GM18499 (cell line): ENCODE data around the gene C11orf58.

Experiments
- ATAC-seq: cut with Tn5 transposase; IDR thresholded peaks from one replicate; pipeline ENCODE4 v1.9.1; 2021; ENCODE audit warnings: moderate number of reproducible peaks; ENCODE audit not compliant: insufficient read depth, unreplicated experiment

Gene C11orf58

DNA sequence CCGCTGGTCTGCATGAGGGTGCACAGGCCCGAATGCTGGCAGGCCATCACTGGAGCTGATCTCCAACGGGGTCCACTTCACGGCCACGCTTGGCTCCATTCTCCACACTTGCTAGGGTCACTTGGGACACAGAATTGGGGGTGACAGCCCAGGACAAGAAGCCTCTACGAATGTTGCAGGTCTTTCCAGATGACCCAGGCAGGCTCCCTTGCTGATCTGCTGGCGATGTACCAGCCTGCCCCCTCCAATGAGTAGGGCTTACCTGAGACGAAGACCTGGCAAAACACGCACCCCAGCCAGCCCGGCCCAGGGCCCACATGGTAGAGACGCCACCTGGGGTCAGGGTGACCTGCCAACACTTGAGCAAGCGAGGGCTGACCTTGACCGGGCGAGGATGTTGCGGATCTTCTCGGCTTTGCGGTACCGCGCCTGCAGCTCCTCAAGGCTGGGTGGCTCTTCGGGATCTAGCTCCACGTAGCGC, 44.9 kb downstream of the C11orf58 start:
- no peak for ATAC-seq

DNA sequence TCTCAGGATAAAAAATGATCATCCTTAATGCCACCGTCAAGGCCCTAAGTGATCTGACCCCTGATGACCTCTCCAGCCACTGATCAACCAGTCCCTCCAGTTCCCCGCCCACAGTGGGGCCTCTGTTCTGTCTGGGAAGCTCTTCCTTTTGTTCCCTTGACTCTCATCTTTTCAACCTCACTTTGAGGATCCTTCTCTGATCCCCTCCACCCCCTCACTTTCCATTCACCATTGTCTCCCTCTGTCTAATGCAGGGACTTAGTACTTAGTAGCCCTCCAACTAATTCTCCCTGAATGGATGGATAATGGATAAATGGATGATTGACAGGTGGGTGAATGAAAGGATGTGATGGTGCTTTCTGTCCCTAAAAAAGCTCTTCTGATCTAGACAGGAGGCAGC, 45.6 kb downstream of the C11orf58 start:
- no peak for ATAC-seq

DNA sequence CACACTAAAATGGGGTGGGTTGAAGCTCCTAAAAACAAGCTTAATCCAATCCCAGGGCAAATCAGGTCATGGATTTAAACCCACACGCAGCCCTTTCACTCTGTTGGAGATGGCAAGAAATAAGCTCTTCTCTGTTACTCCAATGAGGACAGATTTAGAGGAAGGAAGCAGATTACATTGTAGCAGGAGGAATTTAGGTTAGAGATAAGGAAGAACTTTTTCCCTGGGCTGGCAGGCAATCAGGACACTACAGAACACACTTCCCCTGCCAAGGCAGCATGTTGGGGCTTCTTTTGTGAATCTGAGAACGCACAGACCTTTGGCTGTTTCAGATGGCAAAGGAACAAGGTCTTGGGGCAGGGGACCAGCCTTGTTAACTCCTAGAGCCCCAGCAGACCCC, 46.2 kb downstream of the C11orf58 start:
- ATAC-seq, result no peak

DNA sequence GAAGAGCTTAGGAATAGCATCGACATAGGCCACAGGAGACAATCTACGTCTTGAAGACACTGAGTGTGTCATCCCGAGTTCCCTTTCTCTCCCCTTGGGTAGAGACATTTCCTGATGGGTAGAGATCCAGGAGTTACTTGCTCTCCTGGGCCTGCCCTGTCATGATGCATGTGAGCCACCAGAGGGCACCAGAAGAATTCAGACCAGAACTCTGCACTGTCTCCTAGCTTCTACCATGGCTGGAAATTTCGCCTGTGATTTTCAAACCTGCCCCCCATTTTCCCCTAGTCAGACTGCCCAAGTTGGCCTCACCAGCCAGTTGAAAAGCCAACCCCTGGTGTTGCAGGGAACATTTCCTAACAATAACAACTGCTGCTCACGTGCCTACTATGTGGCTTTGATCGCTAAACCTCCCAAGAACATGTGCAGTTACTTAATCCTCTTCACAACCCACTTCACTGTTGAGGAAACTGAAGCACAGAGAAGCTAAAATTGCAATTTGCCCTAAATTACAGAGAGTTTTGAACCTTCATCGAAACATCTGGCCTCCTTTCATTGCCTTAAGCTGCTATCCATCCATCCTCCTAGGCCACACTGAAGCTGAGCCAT, 47.2 kb downstream of the C11orf58 start:
- peak; percentile 69 for ATAC-seq

DNA sequence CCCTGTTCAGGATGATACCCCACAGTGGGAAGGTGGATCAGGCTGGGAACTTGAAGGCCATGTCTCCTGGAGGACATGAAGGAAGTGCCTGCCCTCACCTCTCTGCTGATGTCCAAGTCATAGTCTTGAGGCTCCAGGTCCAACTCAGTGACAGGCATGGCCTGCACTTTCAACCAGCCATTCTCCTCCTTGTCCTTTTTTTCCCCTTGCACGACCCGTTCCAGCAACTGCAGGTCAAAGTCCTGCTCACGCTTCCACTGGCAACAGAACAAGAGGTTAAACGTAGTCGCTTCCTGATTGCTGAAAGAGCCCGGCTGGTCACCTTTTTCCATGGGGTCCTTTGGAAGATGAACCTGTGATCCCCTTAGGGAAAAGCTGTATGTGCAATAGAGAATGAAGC, 47.7 kb downstream of the C11orf58 start:
- ATAC-seq, result no peak

DNA sequence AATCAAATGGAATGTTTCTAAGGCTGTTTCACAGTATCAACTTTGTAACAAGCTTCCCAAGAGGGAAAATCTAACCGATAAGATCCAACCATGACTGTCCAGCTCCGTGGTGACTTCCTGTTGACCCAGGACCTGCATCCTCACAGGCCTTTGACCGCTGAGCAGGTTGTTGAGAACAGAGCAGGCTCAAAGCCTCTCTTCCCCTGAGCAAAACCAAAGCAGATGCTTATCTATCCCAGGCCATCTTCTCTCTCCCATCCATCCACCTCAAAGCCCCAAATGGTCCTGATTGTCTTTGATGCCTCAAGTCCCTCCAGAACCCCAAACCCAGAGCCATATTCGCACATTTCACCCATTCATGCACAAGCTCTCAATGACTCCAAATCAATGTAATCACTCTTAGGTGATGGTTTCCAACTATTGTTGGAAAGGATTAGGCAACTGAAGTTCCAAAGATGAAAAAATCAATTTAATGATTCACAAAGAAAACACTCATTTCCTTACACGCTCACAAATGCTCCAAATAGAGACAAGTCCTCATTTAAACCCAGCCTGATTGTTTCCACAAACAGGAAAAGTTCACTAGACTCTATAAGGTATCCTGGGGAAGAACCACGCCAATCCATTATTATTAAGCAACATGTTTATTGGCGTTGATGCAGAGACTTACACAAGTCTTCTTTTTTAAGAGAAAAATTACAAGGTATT, 48.7 kb downstream of the C11orf58 start:
- ATAC-seq, result no peak

DNA sequence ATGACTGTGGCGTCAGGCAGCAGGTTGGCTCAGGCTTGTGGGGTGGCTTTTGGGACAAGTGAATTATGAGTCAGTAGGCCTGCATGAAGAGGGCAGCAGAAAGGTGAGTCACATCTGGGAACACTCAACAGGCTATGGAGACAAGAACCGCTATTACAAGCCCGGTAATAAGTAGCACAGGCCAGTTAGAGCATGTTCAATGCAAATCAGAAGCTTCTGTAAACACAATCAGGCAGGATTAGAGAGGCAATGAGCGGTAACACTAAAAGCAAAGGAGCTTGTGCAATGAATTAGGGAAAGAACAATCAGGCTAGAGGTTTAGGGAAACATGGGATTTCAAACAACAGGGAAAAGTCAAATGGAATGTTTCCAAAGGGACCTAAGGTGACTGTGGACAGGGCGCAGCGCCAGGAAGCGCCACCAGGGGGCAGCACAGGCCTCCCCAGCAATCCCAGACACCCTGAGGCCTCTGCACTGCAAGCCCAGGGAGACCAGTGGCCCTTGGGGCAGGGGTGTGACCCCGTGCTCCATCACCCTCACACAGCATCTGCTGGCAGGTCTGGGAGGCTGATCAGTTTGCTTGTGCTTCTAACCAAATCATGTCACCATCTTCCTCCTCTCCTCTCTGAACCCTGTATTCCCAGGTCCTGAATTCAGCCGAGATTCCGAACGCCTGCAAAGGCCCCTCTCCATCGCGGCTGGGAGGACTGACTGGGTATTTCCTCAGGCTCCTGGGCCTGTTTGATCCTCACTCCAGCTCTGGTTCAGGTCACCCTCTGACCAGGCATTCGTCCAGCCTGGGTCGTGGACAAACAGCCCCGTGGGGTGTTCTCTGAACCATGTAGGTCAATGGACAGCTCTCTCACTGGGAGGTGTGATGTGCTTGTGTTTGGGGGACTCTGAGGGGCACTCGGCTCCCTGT, 50.0 kb downstream of the C11orf58 start:
- no peak for ATAC-seq

DNA sequence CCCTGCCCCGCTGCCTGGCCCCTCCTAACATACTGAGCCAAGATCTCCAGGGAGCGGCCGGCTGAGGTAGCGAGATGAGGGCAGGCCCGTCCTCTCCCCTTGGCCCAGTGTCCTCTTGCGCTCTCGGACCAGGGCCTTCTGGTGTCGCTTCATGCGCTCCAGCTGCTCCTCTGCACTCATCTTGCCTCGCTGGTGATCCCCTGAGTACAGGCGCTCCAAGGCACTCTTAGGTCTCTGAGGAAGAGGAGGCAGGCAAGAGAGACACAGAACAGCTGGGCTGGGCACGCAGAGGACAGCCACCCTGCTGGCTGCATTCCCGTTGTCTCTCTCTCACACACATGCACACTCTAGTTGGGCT, 50.6 kb downstream of the C11orf58 start:
- ATAC-seq, result no peak

DNA sequence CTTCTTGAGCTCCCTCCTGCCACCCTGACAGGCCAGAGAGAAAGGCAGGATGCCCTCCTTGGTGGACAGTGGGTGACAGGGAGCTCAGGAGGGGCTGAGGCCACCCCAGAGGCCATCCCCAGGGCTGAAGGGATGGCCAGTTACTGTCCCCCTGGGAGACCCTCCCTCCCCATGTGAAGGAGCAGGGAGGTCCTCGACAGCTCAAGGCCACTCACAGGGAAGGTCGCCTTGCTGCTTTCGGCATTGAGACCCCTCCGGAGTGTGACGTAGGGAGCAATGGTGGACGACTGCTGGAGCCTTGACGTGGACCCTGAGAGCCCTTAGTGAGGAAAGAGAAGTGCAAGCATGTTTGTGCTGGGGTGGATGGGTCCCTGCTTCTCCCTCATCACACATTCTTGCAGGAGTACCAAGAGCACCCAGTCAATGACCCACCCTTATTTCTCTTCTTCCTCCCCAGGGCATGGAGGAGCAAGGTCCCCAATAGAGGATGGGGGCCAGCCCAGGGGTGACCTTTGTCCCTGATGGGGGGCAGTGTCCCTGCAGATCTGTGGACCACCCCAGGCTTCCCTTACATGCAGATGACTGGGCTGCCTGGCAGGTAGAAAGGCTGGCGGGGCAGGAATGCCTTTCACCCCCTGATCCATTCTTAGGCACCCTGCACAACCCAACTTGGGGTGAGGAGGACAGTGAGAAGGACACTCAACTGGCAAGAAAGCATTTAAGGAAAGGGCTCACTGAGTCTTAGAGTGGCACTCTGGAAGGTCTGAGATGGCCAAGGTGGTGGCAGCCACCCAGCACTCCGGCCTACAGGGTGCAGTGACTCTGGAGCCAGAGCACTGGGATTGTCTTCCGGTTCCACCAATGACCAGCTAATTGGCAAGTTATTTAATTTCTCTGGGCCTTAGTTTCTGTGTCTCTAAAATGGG, 51.4 kb downstream of the C11orf58 start:
- ATAC-seq, result no peak

DNA sequence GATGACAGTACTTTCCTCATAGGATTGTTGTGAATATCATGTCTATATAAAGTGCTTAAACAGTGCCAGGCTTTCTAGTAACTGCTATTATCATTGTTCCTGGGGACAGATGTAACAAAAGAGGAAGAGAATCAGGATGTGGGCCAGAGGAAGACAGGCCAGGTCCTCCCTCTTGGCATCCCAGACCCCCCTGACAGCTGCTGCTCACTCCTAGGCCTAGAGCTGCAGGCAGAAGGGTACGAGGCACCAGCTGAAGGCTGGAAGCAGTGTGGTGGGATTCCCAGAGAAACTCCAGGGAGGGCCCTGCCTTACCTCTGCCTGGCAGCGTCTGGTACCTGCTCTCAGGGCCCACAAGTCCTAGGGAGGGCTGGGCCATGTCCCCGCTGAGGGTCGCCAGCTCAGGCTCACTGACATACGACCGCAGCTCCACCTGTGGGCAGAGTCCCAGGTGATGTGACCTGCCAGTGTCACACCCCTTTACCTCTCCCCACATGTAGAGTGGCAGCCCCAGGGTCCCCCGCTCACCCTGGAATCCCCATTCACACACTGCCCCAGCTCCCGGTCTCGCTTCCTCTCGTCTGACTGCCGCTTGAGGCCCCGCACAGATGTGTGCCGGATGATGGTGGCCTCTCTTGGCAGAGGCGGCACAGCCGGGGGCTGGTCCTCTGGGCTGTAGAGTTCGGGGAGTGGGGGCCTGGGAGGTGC, 52.2 kb downstream of the C11orf58 start:
- no peak for ATAC-seq

DNA sequence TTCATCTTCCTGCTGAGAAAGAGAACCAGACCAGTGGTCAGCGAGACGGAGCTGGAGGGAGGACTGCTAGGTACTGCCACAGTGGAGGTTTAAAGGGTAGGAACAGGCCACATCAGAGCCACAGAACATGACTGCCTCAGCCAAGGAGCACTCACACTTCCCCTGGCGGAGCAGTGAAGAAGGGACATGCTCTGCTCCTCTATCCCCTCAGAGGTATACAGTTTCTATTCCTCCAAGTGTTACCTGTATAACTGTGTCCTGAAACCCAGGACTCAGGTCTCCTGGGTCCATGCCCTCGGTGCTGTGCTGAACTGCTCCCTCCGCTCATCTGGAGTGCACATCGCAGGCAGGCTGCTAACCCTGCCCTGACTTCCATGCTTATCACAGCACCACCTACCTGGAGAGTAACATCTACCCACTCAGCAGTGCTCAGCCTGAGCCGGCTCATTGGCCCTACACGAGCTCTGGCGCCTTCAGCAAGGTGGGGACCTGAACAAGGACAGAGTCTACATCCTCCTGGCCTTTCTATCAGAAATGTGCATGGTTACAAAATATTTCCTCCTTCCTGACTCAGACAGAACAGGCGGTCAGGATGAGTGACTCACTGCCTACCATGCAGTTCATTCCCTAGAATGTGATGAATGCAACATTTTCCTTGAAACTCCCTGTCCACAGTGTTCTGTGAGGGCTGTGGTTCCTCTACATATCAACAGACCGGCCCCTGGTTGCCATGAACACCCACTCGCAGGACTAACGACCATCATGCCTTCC, 52.9 kb downstream of the C11orf58 start:
- no peak for ATAC-seq

DNA sequence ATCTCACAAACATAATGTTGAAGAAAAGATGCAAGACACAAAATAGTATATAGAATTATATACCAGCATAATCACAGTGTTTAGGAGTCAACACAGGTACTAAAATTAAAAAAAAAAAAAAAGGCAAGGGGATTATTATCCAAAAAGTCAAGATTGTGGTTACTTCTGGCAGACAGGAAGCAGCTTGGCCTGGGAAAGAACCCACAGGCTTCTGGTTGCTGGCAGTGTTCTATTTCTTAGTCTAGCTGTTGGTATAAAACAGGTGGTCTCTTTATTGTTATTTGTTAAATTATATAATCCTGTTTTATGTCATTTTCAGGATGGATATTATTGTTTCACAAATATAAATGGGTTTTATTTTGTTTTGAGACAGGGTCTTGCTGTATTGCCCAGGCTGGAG, 54.0 kb downstream of the C11orf58 start:
- no peak for ATAC-seq

DNA sequence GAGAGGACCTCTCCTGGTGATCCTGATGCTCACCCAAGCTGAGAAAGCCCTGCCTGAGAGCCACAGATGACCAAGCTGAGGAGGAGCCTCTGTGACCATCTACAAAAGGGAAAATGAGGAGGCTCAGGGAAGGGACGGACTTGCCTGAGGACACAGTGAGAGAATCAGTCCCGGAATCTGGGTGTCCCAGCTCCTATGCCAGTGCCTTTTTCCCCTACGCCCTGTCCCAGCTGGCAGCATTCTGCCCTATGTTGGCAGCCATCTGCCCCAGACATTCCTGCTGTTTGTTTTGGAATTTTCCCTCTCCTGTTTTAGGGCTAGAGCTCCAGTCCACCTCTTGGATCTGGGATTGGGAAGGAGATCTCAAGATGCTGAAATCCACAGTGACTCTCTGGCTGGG, 54.6 kb downstream of the C11orf58 start:
- no peak for ATAC-seq

DNA sequence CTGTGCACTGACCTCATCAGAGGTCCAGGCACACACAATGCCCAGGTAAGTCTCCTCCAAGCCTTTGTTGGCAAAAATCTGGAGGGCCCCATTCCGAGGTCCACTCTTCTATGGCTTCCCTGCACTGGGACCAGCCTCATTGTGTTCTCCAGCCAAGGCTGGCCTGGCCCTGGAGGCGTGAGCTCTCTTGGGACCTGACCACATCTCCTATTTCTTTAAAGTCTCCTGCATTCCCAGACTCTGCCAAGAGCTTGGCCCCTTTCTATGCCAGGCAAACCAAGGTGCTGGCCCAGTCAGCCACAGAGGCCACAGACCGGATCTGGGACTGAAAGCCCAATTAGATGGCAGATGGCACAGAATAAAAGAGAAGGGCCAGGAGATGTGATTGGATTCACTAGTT, 55.1 kb downstream of the C11orf58 start:
- ATAC-seq, result no peak

DNA sequence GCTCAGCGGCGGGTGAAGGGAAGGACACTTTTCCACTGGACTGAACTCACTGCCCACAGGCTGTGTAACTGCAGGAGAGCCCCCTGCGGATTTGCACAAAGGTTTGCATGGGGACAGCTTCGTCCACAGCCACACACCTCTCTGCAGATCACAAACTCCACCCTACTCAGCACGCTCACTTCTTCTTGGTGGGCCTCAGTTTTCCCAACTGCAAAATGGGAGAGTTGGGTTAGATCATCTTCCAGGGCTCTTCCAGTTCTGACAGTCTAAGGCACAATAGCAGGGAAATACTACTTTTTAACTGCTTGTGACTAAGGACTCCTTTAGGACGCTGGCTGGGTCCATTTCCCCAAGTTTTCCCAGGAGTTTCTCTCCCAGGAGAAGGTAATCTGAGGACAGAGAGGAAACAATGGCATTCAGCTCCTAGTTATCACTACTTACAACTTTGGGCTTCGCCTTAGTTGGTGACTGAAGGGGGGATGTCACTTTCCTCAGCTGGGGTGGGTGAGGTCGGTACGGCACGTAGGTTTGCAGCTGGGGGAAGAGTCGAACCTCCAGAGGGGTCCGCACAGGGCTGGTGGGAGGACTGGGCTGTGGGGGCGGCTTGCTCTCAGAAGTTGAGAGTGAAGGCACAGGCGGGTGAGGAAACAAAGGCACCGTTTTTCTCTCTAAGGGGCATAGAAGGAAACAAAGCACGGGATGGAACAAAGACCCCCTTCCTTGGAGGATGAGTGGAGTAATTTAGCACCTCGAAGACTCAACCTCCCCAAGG, 55.8 kb downstream of the C11orf58 start:
- no peak for ATAC-seq

DNA sequence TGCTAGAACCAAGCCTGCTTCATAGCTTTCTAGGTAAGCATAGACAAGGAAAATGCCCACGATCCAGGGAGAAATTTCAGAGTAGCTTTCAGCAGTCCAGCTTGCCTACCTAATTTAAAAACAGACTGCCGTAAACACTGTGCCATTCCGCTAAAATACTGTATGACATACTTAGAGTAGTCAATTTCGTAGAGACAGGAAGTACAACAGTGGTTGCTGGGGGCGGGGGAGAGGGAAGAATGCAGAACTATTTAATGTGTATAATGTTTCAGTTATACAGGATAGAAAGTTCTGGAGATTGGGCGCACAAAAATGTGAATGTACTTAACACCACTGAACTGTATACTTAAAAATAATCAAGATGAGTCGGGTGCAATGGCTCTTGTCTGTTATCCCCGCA, 56.7 kb downstream of the C11orf58 start:
- no peak for ATAC-seq

DNA sequence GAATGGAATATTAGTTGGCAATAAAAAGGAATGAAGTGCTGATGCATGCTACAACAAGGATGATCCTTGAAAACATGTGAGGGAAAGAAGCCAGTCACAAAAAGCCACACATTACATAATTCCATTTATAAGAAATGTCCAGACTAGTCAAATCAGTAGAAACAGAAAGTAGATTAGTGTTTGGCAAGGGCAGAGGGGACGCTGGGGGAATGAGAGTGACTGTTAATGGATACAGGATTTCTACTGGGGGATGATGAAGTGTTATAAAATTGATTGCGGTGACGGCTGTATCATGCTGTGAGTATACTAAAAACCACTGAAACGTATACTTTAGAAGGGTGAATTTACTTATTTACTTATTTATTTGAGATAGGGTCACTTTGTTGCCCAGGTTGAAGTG, 57.9 kb downstream of the C11orf58 start:
- ATAC-seq, result no peak

DNA sequence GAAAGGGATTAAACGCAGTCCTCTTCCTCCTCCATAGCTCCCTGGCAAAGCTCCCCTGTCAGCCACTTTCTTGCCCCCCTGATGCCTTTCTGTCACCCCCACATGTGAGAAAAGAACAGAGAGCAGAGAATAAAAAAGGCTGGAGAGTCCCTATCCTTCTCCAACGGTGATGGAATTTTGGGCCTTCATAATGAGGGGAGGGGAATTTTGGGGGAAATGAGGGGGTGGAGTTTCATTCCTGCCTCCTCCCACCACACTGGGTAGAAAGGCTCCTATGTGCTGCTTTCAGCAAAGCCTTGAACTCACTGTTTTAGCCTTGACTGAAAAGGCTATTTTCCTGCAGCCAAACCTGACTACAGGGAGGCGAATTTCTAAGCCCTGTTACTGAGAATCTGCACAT, 59.3 kb downstream of the C11orf58 start:
- ATAC-seq, result no peak
